GM19463 (cell line): ENCODE results near the gene NCOA3.
"Not testable (repeated sequence)": the region's sequence is repeated elsewhere in the genome, so short reads cannot be mapped to it uniquely, and the experiment has no call there.

Source experiments
- ATAC-seq: cut with Tn5 transposase; IDR thresholded peaks from one replicate; pipeline ENCODE4 v1.9.1; 2021; ENCODE audit warnings: mild to moderate bottlenecking, moderate library complexity; ENCODE audit not compliant: unreplicated experiment

Gene NCOA3

DNA sequence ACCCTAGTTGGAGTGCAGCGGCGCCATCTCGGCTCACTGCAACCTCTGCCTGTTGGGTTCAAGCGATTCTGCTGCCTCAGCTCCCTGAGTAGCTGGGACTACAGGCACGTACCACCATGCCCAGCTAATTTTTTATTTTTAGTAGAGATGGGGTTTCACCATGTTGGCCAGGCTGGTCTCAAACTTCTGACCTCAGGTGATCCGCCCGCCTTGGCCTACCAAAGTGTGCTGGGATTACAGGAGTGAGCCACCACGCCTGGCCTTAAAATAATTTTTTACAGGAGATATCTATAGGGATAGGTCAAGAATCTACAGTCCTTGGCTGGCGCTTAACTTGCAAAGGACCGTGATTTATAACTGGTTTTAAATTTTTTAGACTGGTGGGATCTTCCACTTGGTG lies 93.5 kb downstream of the NCOA3 start:
- ATAC-seq = not testable (repeated sequence)

DNA sequence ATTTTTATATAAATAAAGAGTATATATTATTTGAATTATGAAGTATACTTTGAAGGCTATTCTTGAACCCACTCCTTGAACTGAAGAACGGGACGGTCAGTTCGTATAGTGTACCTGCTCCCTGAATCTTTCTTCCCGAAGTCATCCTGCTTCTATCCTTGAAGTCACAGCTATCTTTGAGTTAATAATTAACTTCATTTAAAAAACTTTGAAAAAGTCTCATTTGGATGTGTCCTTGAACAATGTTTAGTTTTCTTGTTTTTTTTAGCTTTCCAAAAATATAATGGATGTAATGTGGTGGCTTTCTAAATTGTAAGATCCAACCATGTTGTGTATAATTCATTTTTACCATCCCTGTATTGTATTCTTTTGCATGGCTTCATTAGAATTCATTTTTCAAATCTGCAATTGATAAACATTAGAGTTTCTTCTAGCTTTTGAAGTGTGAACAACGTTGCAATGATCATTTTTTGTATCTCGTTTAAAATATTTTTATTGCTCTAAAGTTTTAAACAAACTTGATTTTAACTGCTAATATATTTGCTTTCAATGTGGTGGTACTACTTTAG lies 94.4 kb downstream of the NCOA3 start:
- ATAC-seq = no peak

DNA sequence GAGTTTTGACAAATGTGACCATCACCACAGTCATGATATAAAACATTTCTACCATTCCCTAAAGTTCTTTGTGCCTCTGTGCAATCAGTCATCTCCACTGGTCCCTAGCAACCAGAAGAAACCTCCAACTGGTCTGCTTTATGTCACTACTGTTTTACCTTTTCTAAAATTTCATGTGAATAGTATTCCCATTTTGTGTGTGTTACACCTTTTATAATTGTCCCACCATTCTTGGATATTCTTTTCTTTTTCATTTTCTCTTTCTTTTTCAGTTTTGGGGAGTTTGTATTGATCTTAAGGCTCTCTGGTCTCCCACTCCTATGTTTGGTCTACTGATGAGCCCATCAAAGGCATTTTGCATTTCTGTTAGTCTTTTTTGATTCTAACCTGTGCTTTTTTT lies 95.4 kb downstream of the NCOA3 start:
- ATAC-seq = no peak

DNA sequence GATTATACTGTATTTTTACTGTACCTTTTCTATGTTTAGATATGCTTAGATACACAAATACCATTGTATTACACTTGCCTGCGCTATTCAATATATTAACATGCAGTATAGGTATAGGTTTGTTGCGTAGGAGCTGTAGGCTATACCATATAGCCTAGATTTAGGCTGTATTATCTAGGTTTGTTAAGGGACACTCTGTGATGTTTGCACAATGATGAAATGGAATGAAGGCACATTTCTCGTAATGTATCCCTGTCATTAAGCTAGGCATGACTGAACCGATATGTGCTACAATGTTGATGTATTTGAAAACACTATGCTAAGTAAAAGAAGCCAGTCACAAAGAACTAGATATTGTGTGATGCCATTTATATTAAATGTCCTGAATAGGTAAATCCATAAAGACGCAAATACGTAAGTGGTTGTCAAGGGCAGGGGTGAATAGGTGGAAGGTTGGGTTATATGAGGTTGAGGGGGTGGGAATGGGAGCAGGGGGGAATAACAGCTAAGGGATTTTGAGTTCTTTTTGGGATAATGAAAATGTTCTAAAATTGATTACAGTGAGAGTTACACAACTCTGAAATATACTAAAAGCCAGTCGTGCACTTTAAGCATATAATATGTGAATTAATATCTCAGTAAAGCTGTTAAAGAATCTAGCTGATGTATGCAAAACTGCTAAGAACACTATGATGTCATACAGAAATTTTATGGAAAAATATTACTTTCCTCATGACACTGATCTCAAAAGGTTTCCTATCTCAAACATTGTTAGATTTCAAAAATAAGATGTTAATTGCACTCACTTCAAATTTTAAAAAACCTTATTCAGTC lies 97.4 kb downstream of the NCOA3 start:
- ATAC-seq = no peak

DNA sequence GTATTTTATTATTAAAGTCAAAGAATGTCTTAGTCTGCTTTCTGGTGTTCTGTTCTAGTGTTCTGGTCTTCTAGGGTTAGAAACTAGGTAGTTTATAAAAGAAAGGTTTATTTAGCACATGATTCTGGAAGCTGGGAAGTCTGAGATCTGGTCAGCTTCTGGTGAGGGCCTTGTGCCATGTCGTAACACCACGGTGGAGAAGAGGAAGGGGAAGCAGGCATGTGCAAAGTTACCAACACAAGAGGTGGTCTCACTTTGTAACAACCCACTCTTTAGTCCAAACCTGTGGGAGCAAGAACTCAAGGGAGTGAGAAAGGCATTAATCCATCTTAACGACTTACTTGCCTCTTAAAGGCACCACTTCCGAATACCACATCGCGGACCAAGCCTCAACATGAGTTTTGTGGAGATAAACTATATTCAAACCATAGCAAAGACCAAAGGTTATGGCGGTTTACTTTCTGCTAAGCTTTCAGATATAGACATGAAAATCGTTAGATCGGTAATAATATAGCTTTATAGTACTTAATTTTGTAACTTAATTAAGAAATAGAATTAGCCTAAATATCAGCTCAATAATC lies 99.4 kb downstream of the NCOA3 start:
- ATAC-seq = no peak

DNA sequence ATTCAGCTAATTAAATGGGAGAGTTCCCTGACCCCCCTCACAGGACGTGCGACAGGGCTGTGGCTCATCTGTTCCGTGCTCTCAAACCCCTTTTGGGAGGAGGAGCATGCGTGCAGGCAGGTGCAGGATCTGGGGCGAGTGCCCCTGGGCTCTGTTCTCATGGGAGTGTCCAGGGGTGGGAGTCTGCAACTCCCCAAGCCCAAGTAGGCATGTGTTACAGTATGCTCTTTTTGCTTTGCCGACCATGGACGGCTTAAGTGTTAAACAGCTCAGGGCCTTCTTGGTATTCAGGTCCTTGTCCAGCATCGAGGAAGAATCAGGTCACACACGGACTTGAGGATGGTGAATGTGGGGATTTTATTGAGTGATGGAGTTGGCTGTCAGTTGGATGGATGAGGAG lies 101.6 kb downstream of the NCOA3 start:
- ATAC-seq = no peak

DNA sequence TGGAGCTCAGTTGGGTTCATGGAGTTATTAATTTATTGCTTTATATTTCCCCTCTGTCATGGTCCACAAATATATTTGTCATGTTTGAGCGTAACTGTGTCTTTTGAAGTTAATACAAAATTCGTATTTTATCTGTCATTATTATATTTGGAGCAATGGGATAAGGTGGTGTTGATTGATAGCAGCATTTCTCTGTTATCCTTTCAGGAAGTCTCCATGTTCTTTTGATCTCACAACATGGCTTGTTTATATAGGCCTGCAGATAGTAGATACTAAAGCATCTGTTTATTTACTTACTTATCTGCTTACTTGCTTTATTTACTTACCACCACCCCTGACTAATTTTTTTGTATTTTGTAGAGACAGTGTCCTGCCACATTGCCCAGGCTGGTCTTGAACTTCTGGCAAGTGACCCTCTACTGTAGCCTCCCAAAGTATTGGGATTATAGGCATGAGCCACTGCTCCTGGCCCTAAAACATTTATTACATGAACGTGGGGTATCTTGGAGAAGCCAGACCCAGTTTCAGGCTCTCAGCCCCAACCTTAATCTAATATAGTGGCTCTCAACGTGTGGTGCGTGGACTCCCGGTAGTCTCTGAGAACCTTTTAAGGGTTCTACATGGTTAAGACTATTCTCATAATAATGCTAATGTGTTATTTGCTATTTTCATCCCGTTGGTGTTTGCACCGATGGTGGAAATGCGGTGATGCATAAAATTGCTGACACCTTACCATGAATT lies 104.2 kb downstream of the NCOA3 start:
- no peak for ATAC-seq

DNA sequence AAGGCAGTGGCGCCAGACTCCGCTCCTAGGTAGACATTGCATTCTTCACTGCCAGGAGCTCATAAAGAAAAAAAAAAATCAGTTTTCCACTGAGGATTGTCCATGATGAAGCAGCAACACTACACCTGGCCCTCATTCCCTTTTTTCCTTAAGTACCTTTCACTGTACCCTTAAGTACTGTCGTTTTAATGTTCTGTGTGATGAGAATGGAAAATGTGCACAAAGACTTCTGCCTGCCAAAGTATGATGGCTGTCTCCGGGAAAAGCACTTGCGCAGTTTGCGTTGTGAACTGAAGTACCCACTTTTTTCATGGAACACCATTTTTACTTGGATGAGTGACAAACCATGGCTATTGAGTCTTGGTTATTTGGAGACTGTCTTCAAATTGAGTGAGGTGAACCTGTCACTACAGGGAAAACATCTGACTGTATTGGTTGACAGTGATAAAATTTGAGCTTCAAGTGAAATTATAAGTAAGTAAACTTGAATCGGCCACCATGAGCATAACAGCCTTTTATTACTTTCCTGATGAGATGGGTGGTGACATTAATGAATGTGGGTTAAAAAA lies 104.8 kb downstream of the NCOA3 start:
- ATAC-seq = no peak

DNA sequence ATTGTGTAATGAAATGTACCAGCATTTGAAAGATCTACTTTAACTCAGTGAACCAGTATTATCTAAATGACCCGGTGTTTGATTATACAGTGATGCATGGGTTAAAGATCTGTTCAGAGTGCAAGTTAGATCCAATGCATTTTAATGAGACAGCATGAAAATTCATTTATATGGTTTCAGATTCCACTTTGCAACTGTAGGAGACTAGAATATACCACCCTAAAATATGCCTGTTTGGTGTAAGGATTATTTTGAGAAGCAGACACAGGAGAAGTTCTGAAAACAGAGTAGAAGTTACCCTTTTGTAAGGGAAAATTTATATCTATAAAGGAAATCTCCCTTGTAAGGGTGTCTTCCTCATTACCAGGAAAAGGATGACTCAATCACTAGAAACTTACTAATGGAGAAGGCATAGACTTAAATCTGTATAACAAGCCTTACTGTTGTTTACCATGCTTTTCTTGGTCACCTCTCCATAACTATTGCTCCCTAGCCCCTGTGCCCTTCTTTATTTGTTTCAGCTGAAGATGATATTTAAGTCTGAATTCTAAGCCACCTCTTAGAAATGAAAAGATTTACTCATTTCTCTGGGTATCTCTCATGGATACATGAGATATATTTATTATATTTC lies 105.4 kb downstream of the NCOA3 start:
- no peak for ATAC-seq

DNA sequence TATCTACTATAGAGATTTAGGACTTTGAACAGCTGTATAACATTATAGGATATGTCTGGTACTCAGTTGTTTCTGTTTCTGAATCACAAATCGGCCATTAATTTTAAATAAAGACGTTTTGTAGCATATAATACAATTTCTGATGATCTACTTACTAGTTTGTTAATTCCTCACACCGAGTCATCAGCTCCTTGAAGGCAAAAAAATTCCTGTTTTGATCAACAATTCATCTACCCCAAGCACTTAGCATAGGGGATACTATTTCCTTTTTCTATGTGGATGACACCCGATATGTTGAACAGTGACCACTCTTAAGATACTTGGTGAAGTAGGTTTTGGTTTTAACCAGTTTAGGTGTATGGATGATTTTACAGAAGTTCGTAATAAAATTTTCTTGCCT lies 107.3 kb downstream of the NCOA3 start:
- no peak for ATAC-seq

DNA sequence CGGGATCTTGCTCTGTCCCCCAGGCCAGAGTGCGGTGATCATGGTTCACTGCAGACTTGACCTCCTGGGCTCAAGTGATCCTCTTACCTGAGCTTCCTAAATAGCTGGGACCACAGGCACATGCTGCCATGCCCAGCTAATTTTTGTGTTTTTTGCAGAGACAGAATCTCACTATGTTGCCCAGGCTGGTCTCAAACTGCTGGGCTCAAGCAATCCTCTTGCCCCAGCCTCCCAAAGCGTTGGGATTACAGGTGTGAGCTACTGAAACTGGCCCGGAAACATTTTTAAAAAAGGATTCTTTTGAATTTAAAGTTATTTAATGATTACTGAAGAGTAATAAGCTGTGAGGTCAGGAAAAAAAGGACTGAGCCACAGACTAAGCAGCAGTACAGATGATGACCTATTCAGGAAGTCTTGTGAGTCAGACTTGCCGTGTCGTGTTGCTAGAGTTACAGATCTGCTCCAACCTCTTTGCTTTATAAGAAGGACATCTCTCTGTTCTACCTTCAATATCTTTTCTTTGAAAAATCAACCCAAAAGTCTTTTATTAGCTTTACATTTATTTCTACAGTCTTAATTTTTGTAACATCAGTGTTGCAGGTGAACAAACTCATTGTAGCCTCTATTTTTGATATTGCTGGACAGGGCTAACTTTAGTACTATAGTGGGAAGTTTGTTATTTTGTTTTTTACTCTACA lies 108.7 kb downstream of the NCOA3 start:
- ATAC-seq = no peak

DNA sequence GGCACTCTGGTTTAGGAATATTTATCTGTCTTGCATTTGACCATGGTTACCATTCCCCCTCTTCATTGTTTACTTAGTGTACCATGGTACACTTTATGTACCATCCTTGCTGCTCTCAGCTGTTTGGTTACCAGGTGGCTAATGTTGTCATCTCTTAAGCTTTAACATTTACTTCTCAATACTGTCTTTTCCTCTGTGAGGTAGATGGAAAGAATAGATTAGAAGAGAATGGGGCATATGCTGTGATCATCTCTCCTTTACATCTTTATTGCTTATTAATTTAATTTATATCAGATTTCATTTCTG lies 109.2 kb downstream of the NCOA3 start:
- ATAC-seq = no peak

DNA sequence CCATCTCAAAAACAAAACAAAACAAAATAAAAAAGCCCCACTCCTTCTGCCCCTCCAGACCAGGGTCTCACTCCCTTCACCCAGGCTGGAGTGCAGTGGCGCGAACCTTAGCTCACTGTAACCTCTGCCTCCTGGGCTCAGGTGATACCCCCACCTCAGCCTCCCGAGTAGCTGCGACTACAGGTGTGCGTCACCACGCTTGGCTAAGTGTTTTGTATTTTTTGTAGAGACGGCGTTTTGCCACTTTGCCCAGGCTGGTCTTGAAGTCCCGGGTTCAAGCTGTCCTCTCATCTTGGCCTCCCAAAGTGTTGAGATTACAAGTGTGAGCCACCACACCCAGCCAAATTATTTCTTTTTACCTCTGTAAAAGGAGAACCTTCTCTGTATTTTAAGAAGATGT lies 110.1 kb downstream of the NCOA3 start:
- ATAC-seq = no peak

DNA sequence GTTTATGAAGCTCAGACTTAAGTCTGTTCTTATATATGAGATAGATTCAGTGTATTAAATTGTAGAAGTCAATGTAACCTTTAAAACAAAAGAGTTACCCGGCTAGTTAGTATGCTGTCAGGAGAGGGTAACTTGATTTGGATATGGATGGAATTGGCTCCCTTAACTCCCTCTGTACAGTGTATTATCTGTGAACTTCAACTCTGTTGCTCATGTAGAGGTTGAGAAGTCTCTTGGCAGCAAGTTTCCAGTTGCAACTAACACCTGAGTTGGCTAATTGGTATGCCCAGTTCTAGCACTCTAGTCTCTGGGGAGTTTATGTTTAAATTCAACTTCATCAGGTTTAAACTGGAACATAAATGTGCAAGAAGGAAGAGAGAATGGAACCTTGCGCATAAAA lies 111.0 kb downstream of the NCOA3 start:
- no peak for ATAC-seq

DNA sequence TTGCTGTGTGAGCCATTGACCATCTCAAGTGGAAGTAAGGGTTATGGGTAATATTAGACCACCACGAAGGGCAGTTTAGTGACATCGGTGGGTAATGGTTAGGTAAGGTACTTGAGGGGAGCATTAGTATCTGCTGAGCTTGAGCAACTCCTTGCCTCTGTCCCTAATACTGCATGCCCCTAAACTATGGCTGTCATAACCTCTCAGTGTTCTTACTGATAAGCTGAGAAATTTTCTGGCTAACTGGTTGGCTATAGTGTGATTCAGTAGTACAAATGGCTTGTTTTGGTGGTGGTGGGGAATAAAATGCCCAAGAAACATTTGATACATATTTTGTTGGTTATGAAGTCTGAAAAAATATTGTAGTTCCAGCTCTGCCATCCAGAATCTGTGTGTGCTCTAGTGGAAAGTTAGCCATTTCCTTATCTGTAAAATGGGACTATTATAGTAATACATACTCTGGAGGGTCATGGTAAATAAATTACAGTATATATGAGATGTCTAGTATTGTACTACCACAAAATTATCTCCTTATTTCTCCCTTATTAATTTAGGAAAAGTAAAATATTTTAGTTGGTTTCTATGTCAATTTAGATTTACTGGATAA lies 113.1 kb downstream of the NCOA3 start:
- ATAC-seq = no peak

DNA sequence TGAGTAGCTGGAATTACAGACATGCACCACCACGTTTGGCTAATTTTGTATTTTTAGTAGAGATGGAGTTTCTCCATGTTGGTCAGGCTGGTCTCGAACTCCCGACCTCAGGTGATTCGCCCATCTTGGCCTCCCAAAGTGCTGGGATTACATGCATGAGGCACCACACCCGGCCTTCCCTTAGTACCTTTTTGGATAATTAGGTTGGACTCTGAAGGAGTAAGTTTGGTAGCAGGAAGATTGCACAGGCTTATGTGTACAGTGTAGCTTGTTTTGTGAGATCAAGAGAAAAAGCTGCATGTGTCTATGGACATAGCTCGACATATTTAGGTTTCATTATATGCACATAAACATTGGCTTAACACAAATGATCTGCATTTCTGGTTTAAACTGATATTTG lies 116.8 kb downstream of the NCOA3 start:
- no peak for ATAC-seq

DNA sequence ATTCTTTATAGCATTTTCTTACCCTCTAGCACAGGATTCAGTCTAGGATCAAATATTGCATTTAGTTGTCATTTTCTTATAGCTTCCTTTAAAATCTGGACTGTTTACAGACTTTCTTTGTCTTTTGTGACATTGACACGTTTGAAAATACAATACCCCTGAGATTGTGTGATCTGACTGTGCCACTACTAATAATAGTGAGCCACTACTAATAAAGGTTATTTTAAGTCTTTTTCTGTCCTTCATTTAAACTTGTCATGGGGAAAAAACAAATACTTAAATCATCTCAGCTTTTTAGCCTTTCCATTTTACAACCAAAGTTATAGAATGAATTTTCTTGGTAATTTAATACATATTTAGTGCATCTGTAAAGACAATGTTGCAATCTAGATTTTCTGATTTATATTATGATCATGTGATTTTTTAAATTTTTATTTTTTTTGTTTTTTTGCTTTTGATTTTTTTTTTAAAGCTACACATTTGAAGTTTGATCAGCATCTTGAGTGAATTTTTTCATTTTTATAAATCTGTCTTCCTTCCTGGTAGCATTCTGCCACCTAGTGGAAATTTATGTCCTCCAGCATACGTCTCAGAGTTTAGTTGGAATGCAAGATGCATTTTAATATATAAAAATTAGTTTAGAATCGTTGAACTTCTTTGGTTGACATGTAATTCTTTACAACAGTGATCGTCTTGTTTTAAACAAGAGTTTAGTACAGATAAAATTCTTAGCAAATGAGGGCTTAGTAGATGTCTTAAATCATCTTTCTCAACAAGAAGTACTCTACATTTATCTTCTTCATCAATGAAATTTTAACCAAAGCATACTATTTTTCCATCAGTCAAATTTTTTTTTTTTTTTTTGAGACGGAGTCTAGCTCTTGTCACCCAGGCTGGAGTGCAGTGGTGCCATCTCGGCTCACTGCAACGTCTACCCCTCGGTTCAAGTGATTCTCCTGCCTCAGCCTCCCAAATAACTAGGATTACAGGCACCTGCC lies 119.4 kb downstream of the NCOA3 start:
- no peak for ATAC-seq

DNA sequence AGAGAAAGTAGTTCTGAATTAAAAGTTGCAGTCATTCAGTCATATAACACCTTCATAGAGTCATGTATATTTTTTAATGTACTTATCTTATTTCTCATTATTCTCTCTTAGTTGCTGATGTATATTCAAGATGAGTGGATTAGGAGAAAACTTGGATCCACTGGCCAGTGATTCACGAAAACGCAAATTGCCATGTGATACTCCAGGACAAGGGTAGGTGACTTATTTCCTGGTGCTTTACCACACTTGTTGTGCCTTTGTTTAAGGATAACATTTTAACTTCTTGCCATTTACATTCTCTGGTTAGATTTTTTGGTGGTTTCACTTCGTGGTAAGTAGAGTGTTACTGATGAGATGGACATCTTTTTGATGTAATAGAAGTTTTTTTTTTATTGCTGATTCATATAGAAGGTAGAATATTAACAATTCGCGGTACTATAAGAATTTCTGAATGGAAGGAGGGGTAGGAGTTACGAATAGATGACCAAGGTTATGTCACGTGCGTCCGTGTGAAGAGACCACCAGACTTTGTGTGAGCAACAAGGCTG lies 120.5 kb downstream of the NCOA3 start:
- ATAC-seq = no peak

DNA sequence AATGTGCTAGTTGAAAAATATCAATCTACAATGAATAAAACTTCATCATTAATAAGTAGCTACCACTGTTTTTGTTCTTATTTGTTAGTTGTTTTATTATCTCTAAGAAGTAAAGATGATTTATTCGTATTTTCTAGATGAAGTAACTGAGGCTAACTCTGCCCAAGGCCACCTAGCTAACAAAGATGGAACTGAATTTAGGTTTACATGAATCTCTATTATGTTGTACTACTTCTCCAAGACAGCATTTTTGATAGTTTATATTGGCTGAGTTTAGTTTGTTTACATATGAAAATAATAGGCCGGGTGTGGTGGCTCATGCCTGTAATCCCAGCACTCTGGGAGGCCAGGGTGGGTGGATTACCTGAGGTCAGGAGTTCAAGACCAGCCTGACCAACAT lies 121.5 kb downstream of the NCOA3 start:
- no peak for ATAC-seq
